ENCODE results near the gene N4BP2L2.

- TF ChIP-seq, protein P1, sequence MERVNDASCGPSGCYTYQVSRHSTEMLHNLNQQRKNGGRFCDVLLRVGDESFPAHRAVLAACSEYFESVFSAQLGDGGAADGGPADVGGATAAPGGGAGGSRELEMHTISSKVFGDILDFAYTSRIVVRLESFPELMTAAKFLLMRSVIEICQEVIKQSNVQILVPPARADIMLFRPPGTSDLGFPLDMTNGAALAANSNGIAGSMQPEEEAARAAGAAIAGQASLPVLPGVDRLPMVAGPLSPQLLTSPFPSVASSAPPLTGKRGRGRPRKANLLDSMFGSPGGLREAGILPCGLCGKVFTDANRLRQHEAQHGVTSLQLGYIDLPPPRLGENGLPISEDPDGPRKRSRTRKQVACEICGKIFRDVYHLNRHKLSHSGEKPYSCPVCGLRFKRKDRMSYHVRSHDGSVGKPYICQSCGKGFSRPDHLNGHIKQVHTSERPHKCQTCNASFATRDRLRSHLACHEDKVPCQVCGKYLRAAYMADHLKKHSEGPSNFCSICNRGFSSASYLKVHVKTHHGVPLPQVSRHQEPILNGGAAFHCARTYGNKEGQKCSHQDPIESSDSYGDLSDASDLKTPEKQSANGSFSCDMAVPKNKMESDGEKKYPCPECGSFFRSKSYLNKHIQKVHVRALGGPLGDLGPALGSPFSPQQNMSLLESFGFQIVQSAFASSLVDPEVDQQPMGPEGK (CRISPR knock-in tag; IDR thresholded peaks at IDR 0.05; ENCODE audit: borderline replicate concordance): no peak
- TF ChIP-seq TOX (CRISPR knock-in tag; IDR thresholded peaks at IDR 0.05; ENCODE audit: borderline replicate concordance) (no peak), ZFP3 (CRISPR knock-in tag; IDR thresholded peaks at IDR 0.05) (no peak), CREB5 (CRISPR knock-in tag; IDR thresholded peaks at IDR 0.05; ENCODE audit: low read depth) (no peak), RARB (CRISPR knock-in tag; IDR thresholded peaks at IDR 0.05) (no peak), BACH2 (CRISPR knock-in tag; IDR thresholded peaks at IDR 0.05; ENCODE audit: borderline replicate concordance) (no peak)
Observed at GRCh38 chr13:32535748-32536147, 2.8 kb downstream of the N4BP2L2 start.
